Mesenchymal stem cell (in vitro differentiated cells and primary cell): ENCODE results near the gene CDK6.

ENCODE experiments used
- DNase-seq: peaks from one replicate; pipeline ENCODE4 v3.0.0-alpha.2; 2013
- H2AFZ ChIP-seq: one replicate; pipeline ENCODE4 v1.6.1; 2013; ENCODE audit warnings: low read depth, mild to moderate bottlenecking, control low read depth, inconsistent platforms, low read length, moderate library complexity
- H2AK5ac ChIP-seq: 2 replicates; pipeline ENCODE4 v1.6.1; 2013; ENCODE audit warnings: low read length, moderate library complexity, mild to moderate bottlenecking, inconsistent platforms; ENCODE audit not compliant: severe bottlenecking
- H2BK120ac ChIP-seq: one replicate; pipeline ENCODE4 v1.6.1; 2013; ENCODE audit warnings: low read depth, mild to moderate bottlenecking, inconsistent platforms, low read length, moderate library complexity
- H2BK12ac ChIP-seq, 2 experiments: one replicate each; pipeline ENCODE4 v1.6.1; 2013; ENCODE audit warnings: inconsistent platforms in 2 of 2, low read length in 2 of 2, mild to moderate bottlenecking in 2 of 2, moderate library complexity in 2 of 2, control low read depth in 1 of 2
- H2BK15ac ChIP-seq: one replicate; pipeline ENCODE4 v1.6.1; 2013; ENCODE audit warnings: mild to moderate bottlenecking, low read depth, inconsistent platforms; ENCODE audit not compliant: poor library complexity, severe bottlenecking
- H2BK5ac ChIP-seq: 2 replicates; pipeline ENCODE4 v1.6.1; 2013; ENCODE audit warnings: low read depth, mild to moderate bottlenecking, low read length, control low read depth, inconsistent platforms; ENCODE audit not compliant: poor library complexity, severe bottlenecking
- H3K14ac ChIP-seq, 2 experiments: one replicate each; pipeline ENCODE4 v1.6.1; 2013; ENCODE audit warnings: inconsistent platforms in 2 of 2, low read length in 2 of 2, control low read depth in 1 of 2, mild to moderate bottlenecking in 1 of 2, moderate library complexity in 1 of 2
- H3K18ac ChIP-seq, 2 experiments: one replicate each; pipeline ENCODE4 v1.6.1; 2013; ENCODE audit warnings: inconsistent platforms in 2 of 2, low read length in 2 of 2, control low read depth in 1 of 2, low read depth in 1 of 2, mild to moderate bottlenecking in 1 of 2
- H3K23ac ChIP-seq, 2 experiments: one replicate each; pipeline ENCODE4 v1.6.1; 2013; ENCODE audit warnings: inconsistent platforms in 2 of 2, low read length in 2 of 2, mild to moderate bottlenecking in 2 of 2, moderate library complexity in 2 of 2, control low read depth in 1 of 2
- H3K27ac ChIP-seq: 2 replicates; pipeline ENCODE4 v1.5.1; 2013; ENCODE audit warnings: mild to moderate bottlenecking, moderate library complexity, low read length, control low read depth, inconsistent platforms; ENCODE audit not compliant: poor library complexity, severe bottlenecking
- H3K27me3 ChIP-seq, 2 experiments: 2 replicates each; pipeline versions ENCODE4 v1.6.1 to v1.7.0; 2013; ENCODE audit warnings: low read length in 2 of 2, mild to moderate bottlenecking in 2 of 2, moderate library complexity in 2 of 2, control low read depth in 1 of 2, inconsistent platforms in 1 of 2; ENCODE audit not compliant: control insufficient read depth in 1 of 2, insufficient read depth in 1 of 2
- H3K36me3 ChIP-seq, 2 experiments: 2 replicates each; pipeline versions ENCODE4 v1.6.1 to v1.7.0; 2013; ENCODE audit warnings: low read length in 2 of 2, control low read depth in 1 of 2, inconsistent platforms in 1 of 2, low read depth in 1 of 2, mild to moderate bottlenecking in 1 of 2; ENCODE audit not compliant: insufficient read depth in 2 of 2, control insufficient read depth in 1 of 2
- H3K4ac ChIP-seq, 2 experiments: one replicate each; pipeline ENCODE4 v1.6.1; 2013; ENCODE audit warnings: inconsistent platforms in 2 of 2, low read length in 2 of 2, mild to moderate bottlenecking in 2 of 2, moderate library complexity in 2 of 2, control low read depth in 1 of 2, low read depth in 1 of 2
- H3K4me1 ChIP-seq: 2 replicates; pipeline ENCODE4 v1.6.1; 2013; ENCODE audit warnings: low read depth, low read length, control low read depth; ENCODE audit not compliant: control insufficient read depth, insufficient read depth
- H3K4me2 ChIP-seq: 2 replicates; pipeline ENCODE4 v1.6.1; 2013; ENCODE audit warnings: low read length, mild to moderate bottlenecking, inconsistent platforms; ENCODE audit not compliant: poor library complexity, severe bottlenecking
- H3K4me3 ChIP-seq, 2 experiments: 2 replicates each; pipeline versions ENCODE4 v1.5.1 to v1.7.0; 2013; ENCODE audit warnings: low read length in 2 of 2, mild to moderate bottlenecking in 2 of 2, control low read depth in 1 of 2, low read depth in 1 of 2; ENCODE audit not compliant: insufficient read depth in 1 of 2
- H3K79me1 ChIP-seq: replicated peaks from 2 replicates; pipeline ENCODE4 v1.6.1; 2013; ENCODE audit warnings: mild to moderate bottlenecking, control low read depth, low read length, inconsistent platforms; ENCODE audit not compliant: poor library complexity, severe bottlenecking
- H3K9ac ChIP-seq: 2 replicates; pipeline ENCODE4 v1.7.0; 2013; ENCODE audit warnings: mild to moderate bottlenecking, low read length, moderate library complexity
- H3K9me3 ChIP-seq: 2 replicates; pipeline ENCODE4 v1.7.0; 2013; ENCODE audit warnings: mild to moderate bottlenecking, low read length; ENCODE audit not compliant: control insufficient read depth
- H4K8ac ChIP-seq: one replicate; pipeline ENCODE4 v1.6.1; 2013; ENCODE audit warnings: inconsistent platforms, mild to moderate bottlenecking, low read length, moderate library complexity
- H4K91ac ChIP-seq: one replicate; pipeline ENCODE4 v1.6.1; 2013; ENCODE audit warnings: mild to moderate bottlenecking, low read length, inconsistent platforms
- WGBS: methylation state at CpG from one replicate; pipeline ENCODE4 v1.1.7; 2013; ENCODE audit warnings: mixed read lengths; 5-methylcytosine and 5-hydroxymethylcytosine counted together

Gene CDK6

GRCh38 chr7:92674379-92674778 is 162.0 kb downstream of the CDK6 start:
- Histone ChIP-seq H4K8ac (no peak overlapping the region), H2BK15ac (no peak overlapping the region), H2BK120ac (no peak overlapping the region), H2BK12ac (no peak overlapping the region), H3K79me1 (peaks cover 15% of the 10 kb centered on the region), H4K91ac (no peak overlapping the region), H3K4me3 (no peak overlapping the region), H2AK5ac (no peak overlapping the region), H3K4me2 (no peak overlapping the region), H3K14ac (no peak overlapping the region), H2BK5ac (no peak overlapping the region), H3K27ac (no peak overlapping the region), H3K4me1 (peaks cover 1% of the 10 kb centered on the region), H3K23ac (no peak overlapping the region), H3K9me3 (no peaks in the 10 kb centered on the region), H3K4ac (no peak overlapping the region), H3K9ac (no peak overlapping the region), H3K18ac (no peak overlapping the region), H2AFZ (no peak overlapping the region), H3K36me3 (peaks cover 0 to 7% of the 10 kb centered on the region in 2 experiments), H3K27me3 (no peaks in the 10 kb centered on the region)
- no peak for DNase-seq

DNA sequence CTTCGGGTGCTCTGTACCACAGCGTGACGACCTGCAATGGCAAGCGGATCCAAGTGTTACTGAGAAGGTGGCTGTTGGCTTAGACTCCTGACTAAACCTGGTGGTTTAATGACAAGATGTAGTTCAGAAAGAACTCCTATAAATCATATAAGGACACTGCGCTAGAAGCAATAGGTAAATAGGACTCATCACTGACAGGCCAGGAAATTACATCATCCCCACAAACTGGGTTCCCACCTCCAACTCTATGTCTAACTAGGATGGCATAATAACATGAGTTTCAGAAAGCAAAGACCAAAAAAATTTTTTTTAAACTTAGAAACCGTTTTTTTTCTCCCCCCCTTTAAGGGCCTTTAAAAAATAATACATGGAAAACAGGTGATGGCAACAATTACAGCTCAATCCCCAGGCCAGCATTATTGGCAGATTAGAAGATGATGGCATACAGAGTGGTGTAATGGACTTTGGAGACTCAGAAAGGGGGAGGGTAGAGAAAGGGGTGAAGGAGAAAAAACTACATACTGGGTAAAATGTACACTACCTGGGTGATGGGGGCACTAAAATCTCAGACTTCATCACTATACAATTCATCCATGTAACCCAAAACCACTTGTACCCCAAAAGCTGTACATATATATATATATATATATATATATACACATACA is 164.7 kb downstream of the CDK6 start:
- 90% methylated on average over 6 of the region's 6 CpGs for WGBS
- no peak overlapping the region for H4K91ac ChIP-seq

DNA sequence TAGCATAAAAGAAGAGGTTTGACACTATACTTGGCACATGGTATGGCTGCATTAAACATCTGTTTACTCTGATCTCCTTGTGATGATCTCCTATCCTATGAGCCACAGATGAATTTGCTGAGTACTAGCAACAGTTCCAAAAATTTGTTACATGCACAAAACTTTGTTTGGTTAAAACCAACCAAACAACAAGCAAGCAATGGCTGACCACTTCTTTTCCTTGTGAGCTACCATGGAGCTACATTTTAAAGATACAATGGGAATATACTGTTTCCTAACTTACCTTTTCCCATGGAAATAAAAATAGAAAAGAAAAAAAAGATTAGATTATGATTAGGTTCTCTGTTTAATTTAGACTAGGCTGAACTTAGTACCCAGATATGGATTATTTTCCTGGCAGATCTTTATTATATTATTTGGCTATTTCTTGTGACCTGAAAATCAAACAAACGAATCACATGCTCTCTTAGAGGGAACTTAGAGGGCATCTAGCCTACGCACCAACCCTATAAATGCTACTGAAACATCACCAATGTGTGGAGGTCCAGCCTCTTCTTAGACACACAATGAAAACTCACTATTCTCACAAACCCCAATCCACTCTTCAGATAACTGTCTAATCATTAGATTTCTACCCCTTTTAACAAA is 166.0 kb downstream of the CDK6 start:
- Histone ChIP-seq H3K9me3 (no peaks in the 10 kb centered on the region), H3K79me1 (peaks cover 12% of the 10 kb centered on the region), H3K27me3 (no peaks in the 10 kb centered on the region), H3K4me3 (no peak overlapping the region), H2AFZ (no peak overlapping the region), H3K18ac (no peak overlapping the region), H3K36me3 (peaks cover 0 to 7% of the 10 kb centered on the region in 2 experiments), H3K27ac (no peak overlapping the region), H4K8ac (no peak overlapping the region), H3K23ac (no peak overlapping the region), H2BK12ac (no peak overlapping the region), H4K91ac (no peak overlapping the region), H3K4me2 (no peak overlapping the region), H2BK5ac (no peak overlapping the region), H3K4ac (no peak overlapping the region), H3K14ac (no peak overlapping the region), H3K9ac (no peak overlapping the region), H2BK120ac (no peak overlapping the region), H2BK15ac (no peak overlapping the region), H3K4me1 (peaks cover 4% of the 10 kb centered on the region), H2AK5ac (no peak overlapping the region)
- 98% methylated on average over 2 of the region's 2 CpGs for WGBS
- DNase-seq = no peak

More for the DNA sequence above, 164.7 kb downstream of the CDK6 start:
- H3K4me2 ChIP-seq = no peak overlapping the region
- DNase-seq = no peak
- H2BK120ac ChIP-seq = no peak overlapping the region
- H3K4me1 ChIP-seq = peaks cover 1% of the 10 kb centered on the region
- no peak overlapping the region for H2AFZ ChIP-seq
- no peaks in the 10 kb centered on the region for H3K27me3 ChIP-seq
- peaks cover 12% of the 10 kb centered on the region for H3K79me1 ChIP-seq
- peaks cover 0 to 7% of the 10 kb centered on the region in 2 experiments for H3K36me3 ChIP-seq
- no peak overlapping the region for H4K8ac ChIP-seq
- H3K9me3 ChIP-seq = no peaks in the 10 kb centered on the region
- H3K27ac ChIP-seq = no peak overlapping the region
- no peak overlapping the region for H3K14ac ChIP-seq
- no peak overlapping the region for H3K4me3 ChIP-seq
- H2BK12ac ChIP-seq = no peak overlapping the region
- H3K23ac ChIP-seq = no peak overlapping the region
- no peak overlapping the region for H3K4ac ChIP-seq
- H3K9ac ChIP-seq = no peak overlapping the region
- H2BK15ac ChIP-seq = no peak overlapping the region
- H3K18ac ChIP-seq = no peak overlapping the region
- H2BK5ac ChIP-seq = no peak overlapping the region
- H2AK5ac ChIP-seq = no peak overlapping the region

DNA sequence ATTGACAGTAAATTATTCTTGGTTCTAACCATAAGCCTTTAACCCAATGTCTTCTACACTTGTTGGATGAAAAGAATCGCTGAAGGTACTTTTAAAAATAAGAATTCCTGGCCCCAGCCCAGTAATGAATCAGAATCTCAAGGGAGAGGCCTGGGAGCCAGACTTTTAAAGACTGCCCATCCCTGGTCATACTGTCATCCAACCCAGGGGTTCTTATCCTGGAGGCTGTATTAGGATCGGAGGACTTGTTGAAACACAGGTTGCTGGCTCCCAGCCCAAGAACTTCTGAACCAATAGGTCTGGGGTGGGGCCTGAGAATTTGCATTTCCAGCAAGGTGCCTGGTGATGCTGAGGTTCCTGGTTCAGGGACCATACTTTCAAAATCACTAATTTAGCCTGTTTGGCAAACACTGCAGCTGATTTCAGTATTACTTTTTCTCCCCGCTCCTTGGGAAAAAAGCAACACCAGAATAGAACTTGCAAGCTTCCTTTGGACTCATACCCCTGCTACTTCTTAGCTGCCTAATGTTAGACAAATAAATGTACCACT is 166.7 kb downstream of the CDK6 start:
- DNase-seq = no peak
- H3K79me1 ChIP-seq = peaks cover 13% of the 10 kb centered on the region
- no peak overlapping the region for H3K18ac ChIP-seq
- H2BK5ac ChIP-seq = no peak overlapping the region
- 97% methylated on average over 3 of the region's 3 CpGs for WGBS
- no peak overlapping the region for H4K91ac ChIP-seq
- no peak overlapping the region for H2BK120ac ChIP-seq
- H3K4me1 ChIP-seq = peaks cover 3% of the 10 kb centered on the region
- H2BK12ac ChIP-seq = no peak overlapping the region
- H4K8ac ChIP-seq = no peak overlapping the region
- no peak overlapping the region for H2BK15ac ChIP-seq
- no peak overlapping the region for H2AFZ ChIP-seq
- H3K9ac ChIP-seq = no peak overlapping the region
- H3K4ac ChIP-seq = no peak overlapping the region
- H3K9me3 ChIP-seq = no peaks in the 10 kb centered on the region
- no peak overlapping the region for H3K4me3 ChIP-seq
- H3K36me3 ChIP-seq = peaks cover 0 to 7% of the 10 kb centered on the region in 2 experiments
- H3K27ac ChIP-seq = no peak overlapping the region
- no peak overlapping the region for H3K14ac ChIP-seq
- H2AK5ac ChIP-seq = no peak overlapping the region
- H3K27me3 ChIP-seq = no peaks in the 10 kb centered on the region
- no peak overlapping the region for H3K23ac ChIP-seq
- H3K4me2 ChIP-seq = no peak overlapping the region
